NCI-H187 (cell line): Measurements from ENCODE around the gene HMCN1.

ENCODE experiments used
- DNase-seq, 2 experiments: peaks; one replicate each; lab custom pipeline; 2025; lab: John Stamatoyannopoulos, UW

The HMCN1 gene

GRCh38 chr1:186030453-186030852, 296.3 kb downstream of the HMCN1 start:
- DNase-seq = no peak

GRCh38 chr1:186033847-186034271, 299.7 kb downstream of the HMCN1 start:
- DNase-seq = no peak

- no peak for DNase-seq
Observed at GRCh38 chr1:186042230-186042629, 308.0 kb downstream of the HMCN1 start.

DNA sequence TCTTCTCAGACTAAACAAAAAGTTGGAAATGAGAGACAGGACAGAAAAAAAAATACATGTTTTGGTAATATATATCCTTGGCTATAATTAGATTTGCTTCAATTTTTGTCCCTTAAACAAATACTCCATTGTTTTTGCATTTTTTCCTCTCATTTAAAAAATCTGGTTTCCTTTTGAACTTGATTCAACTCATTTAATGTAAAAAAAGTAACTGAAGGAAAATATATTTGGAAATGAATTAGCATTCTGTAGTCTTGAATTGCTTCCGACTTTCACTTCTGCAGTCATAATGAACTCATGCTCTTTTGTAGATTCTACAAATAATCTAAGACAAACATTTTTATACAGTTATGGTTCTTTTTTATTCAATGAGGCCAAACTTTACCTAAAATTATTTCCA, 309.1 kb downstream of the HMCN1 start:
- no peak for DNase-seq

DNA sequence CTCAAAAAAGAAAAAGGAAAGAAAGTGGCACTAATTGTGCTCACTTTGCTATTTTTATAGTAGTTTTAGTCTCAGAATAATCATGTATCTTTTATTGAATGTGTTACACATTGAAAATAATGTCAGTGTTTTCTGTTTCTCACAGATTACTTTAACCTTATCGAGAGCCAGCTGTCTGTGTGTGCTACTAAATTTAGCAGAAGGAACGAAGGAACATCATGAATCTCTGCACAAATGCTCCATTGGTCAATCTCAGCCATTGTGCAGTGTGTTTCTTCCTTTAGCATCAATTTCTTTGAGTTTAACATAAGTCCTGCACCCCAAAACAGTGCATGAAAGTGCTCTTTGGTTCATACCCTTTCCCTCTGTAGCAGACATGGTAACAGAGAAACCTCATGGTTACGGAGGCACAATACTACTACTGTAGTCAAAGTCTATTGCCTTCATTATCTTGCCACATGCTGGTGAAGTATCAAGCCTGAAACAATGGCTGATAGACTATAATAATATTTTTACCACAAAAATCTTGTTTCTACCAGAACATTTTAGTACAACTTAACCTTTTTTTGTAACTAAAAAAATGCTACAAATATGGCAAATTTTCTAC, 310.0 kb downstream of the HMCN1 start:
- DNase-seq = no peak

- no peak for DNase-seq
Observed at GRCh38 chr1:186046437-186047211, 312.4 kb downstream of the HMCN1 start.

DNA sequence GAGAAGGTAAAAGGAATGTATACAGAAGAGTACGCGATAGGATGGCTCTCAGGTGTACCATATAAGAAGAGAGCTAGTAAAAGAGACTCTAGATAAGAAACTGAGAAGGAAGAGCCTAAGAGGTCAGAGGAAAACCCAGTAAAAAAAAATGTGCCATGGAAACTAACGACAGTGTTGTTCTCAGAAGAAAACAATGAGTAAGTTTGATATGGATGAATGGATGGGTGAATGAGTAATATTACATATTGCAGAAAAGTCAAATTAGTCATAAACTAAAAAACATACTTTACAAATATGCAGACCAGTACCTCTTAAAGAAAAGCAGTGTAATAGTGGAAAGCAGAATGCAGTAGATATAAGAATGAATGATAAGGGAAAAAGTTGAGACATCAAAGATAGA, 316.2 kb downstream of the HMCN1 start:
- no peak for DNase-seq

DNA sequence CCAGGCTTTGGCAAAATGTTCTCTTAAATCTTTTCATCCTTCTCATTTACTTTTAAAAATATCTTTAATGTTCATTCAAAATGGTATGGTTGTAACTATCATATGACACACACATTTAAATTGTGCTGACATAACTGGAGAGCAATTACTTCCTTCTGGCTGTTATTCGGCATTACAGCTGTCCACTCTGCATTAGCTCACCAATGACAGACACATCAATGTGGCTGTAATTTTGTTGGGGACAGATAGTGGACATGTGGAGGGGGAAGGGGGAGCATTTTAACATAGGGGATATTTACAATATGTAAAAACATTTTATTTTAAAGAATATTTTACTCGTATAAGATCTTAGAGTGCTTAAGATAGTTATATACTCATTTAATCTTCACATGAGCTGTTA, 319.8 kb downstream of the HMCN1 start:
- DNase-seq = no peak

DNA sequence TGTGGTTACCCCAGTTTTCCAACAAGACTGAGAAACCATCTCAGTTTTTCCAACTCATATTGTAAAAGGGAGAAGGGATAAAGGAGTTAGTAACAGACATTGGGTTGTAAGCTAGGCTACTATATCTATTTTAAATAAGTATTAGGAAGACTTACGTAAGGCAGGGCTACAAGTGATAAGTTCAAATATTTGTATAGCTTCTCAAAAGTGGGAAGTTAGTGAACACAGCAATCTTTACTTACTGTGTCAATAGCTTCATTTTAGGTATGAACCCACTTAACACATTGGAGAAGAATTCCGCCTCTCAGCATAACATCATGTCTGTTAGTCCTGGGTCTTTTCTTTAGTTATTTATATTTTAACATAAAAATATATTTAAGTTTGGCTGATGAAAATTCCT, 320.7 kb downstream of the HMCN1 start:
- DNase-seq = no peak

DNA sequence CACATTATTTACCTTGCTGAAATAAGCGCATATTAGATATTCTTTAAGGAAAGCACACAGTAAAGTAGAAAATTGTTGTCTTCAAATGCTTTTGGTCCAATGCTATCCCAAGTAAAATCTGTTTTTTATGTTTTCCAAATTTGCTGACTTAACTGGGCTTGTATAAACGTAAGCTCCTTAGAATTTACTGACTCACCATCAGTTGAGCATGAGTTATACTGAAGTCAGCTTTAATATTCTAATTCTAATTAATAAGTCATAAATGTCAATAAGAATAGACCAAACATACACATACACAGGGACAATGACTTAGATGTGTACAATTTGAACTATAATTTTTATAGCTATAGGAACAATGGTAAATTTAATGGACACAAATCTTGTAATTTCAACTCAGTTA, 321.7 kb downstream of the HMCN1 start:
- DNase-seq = no peak

DNA sequence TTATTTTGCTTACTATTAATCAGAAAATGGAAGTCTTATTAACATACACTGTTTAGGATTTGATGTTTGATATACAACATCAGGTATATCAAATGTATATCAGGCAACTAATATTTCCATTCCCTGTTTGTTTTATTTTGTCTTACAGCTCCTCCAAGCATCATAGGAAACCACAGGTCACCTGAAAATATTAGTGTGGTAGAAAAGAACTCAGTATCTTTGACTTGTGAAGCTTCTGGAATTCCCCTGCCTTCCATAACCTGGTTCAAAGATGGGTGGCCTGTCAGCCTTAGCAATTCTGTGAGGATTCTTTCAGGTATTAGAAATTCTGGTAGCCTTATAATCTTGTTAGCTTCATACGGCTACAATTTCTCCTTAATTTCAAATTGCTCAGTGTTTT, 322.9 kb downstream of the HMCN1 start:
- no peak for DNase-seq

GRCh38 chr1:186059311-186059710, 325.1 kb downstream of the HMCN1 start:
- DNase-seq = no peak

GRCh38 chr1:186059752-186060151, 325.6 kb downstream of the HMCN1 start:
- no peak for DNase-seq

DNA sequence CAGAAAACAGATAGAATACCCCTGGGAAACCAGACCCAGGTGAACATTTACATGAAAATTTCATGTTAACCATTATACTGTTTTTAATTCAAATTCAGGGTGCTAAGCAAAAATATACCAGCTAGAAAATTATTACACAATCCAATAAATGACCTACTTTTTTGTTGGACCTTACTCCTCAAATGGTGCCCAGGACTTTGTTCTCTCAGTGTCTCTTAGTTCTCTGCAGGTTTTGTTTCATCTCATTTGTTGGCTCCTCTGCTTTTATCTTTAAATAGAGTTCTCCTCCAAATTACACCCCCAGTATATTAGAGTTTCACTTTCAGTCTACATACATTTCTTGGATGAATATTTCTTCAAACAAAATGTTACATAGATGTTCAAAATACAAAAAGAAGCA, 326.0 kb downstream of the HMCN1 start:
- no peak for DNase-seq

DNA sequence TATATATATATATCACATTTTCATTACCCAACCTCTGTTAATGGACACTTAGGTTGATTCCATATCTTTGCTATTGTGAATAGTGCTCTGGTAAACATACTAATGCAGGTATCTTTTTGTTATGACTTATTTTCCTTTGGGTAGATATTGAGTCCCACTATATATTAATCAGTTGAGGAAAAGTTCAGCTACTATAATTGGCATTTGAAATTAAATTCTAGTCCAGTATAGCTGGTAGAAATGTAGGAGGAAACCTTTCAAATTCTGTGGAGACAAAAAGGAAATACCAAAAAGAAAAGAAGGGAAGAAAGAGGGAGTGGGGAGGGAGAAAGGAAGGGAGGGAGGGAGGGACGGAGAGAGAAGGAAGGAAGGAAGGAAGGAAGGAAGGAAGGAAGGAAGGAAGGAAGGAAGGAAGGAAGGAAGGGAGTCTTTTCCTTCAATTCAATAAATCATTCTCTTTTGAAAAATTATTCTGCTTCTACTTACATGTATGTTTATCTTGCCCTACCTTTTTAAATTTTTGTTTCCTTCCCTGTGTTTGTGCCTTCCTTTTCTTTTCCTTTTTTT, 329.0 kb downstream of the HMCN1 start:
- no peak for DNase-seq

- DNase-seq = no peak
Observed at GRCh38 chr1:186066411-186066810, 332.2 kb downstream of the HMCN1 start.

- no peak for DNase-seq
Observed at GRCh38 chr1:186073697-186074096, 339.5 kb downstream of the HMCN1 start.

DNA sequence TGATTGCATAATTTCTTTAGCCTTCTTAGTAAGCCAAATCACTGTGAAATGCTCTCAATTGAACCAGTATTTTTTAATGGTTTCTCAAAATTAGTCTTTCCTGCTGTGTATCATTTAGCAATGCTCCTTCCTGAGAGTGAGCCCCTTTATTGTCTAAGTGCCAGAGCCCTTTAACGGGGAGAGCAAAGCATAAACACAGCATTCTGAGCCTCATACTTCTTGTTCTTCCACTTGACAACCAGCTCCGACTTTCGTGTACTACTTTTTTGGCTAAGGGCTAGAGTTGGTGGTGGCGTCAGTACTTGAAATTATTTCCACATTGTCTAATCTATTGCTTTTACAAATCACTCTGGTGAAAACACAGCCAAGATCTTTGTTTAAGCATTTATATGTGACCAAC, 341.8 kb downstream of the HMCN1 start:
- no peak for DNase-seq

DNA sequence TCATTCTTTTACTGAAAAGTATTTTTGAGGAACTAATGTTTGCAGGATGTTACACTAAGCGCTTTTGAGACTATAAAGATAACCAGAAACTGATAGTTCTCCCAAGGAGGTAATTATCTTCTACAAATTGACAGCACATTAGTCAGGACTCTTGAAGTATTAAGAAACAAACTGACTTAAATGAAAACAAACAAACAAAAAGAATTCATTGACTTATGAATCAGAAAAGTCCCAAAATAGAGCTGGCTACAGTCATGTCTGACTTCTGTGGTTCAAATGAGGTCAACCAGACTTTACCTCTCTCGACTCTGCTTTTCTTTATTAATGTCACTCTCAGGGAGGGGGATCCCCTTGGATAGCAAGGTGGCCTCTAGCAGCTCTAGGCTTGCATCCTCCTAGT, 344.1 kb downstream of the HMCN1 start:
- no peak for DNase-seq

DNA sequence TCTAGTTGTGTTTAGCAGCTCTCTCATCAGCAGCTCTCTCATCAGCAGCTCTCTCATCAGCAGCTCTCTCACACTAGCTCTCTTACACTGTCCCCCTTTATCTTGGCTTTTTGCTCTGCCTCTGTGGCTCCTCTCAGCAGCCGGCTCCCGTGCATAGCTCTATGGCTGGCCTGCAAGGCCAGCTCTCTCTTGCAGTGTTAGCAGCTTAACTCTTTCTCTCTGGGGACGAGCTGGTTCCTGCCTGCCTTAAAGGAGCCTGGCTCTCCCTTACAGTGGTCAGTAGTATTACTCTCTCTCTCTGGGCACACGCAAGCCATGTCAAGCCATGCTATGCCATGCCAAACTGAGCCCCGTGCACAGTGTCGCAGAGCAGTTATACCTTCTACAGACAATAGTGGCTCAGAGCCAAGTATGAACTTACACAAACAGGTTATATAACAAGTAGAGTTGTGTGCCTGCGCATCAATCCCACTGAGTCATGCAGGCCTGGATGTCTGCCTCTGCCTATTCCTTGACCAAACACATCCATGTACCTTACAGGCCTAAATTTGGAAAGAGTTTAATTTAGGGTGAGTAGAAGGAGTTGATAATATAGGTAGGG, 345.0 kb downstream of the HMCN1 start:
- DNase-seq = no peak

- peak; percentile 93 to 100 for DNase-seq
Observed at GRCh38 chr1:186082235-186082937, 348.2 kb downstream of the HMCN1 start.

DNA sequence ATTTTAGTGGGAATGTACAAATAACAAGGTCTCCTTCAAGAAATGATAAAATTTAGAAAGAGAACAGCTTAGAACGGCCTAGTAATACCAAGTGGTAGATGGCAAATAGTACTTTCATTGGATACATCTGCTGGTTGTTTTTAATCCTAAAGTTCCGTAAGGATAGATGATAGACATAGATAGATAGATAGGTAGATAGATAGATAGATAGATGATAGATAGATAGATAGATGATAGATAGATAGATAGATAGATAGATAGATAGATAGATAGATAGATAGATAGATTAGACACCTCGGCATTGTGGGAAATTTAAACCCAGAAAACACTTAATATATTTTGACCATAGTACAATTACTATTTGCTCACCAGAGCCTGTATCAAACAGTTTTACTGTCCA, 352.4 kb downstream of the HMCN1 start:
- DNase-seq = no peak

GRCh38 chr1:186089940-186090339, 355.7 kb downstream of the HMCN1 start:
- DNase-seq = no peak
